Activated CD4-positive, alpha-beta T cell treated with anti-CD3 and anti-CD28 coated beads for 1 hour (primary cell): Measurements from ENCODE around the gene FAM3B.

ENCODE experiments used
- DNase-seq: peaks from one replicate; pipeline ENCODE4 v3.0.0-alpha.2; 2020

The FAM3B gene

GRCh38 chr21:41369920-41370839 is 53.6 kb downstream of the FAM3B start:
- DNase-seq, result no peak

- DNase-seq, result no peak
These were observed 54.5 kb downstream of the FAM3B start for GRCh38 chr21:41370840-41371684.

- DNase-seq, result no peak
These were observed 55.1 kb downstream of the FAM3B start for GRCh38 chr21:41371685-41372030.

- DNase-seq, result no peak
These were observed 56.7 kb downstream of the FAM3B start for GRCh38 chr21:41373253-41373652.

- no peak for DNase-seq
These were observed 57.2 kb downstream of the FAM3B start for GRCh38 chr21:41373763-41374162.

- DNase-seq, result no peak
These were observed 57.6 kb downstream of the FAM3B start for GRCh38 chr21:41374177-41374712.

GRCh38 chr21:41374867-41375533 is 58.4 kb downstream of the FAM3B start:
- no peak for DNase-seq

GRCh38 chr21:41375875-41376274 is 59.3 kb downstream of the FAM3B start:
- DNase-seq, result no peak

GRCh38 chr21:41377715-41378114 is 61.1 kb downstream of the FAM3B start:
- no peak for DNase-seq

GRCh38 chr21:41378849-41379248 is 62.2 kb downstream of the FAM3B start:
- DNase-seq, result no peak

GRCh38 chr21:41379901-41380300 is 63.3 kb downstream of the FAM3B start:
- no peak for DNase-seq

- DNase-seq, result no peak
These were observed 65.1 kb downstream of the FAM3B start for GRCh38 chr21:41381731-41382130.

- no peak for DNase-seq
These were observed 70.6 kb downstream of the FAM3B start for GRCh38 chr21:41387042-41387819.

GRCh38 chr21:41387824-41388223 is 71.2 kb downstream of the FAM3B start:
- no peak for DNase-seq

GRCh38 chr21:41388259-41388658 is 71.7 kb downstream of the FAM3B start:
- DNase-seq, result no peak

- DNase-seq, result no peak
These were observed 73.5 kb downstream of the FAM3B start for GRCh38 chr21:41390043-41390639.

GRCh38 chr21:41393876-41394465 is 77.4 kb downstream of the FAM3B start:
- no peak for DNase-seq

- DNase-seq, result no peak
These were observed 80.0 kb downstream of the FAM3B start for GRCh38 chr21:41396558-41397075.

- no peak for DNase-seq
These were observed 80.9 kb downstream of the FAM3B start for GRCh38 chr21:41397471-41397891.

GRCh38 chr21:41398251-41398650 is 81.7 kb downstream of the FAM3B start:
- no peak for DNase-seq

- DNase-seq, result no peak
These were observed 82.2 kb downstream of the FAM3B start for GRCh38 chr21:41398831-41399230.
